MCF 10A (cell line): ENCODE measurements around the gene PPP1R15B. TPM values are rescaled to one million over a fixed set of nuclear protein-coding genes. Genes with fewer than 3 reads are reported as not detected.

ENCODE experiments used
- BruUV-seq: library from RNA; stranded (reverse); fragments of 400-500 nt; replicated peaks from 2 replicates; lab custom pipeline; 2021; lab: Mats Ljungman, UMichigan
- CTCF ChIA-PET: fragments of 300-600 bp; sonication (Branson Sonifier 250); formaldehyde crosslinking; extraction: SDS; loops from one replicate; lab custom pipeline; 2021; ENCODE audit warnings: antibody characterized with exemption, inconsistent platforms; lab: Yijun Ruan, JAX
- POLR2A ChIA-PET: fragments of 300-600, 350-650 bp; sonication (Branson Sonifier 250); formaldehyde crosslinking; extraction: SDS; loops from one replicate; lab custom pipeline; 2020; ENCODE audit warnings: antibody characterized with exemption, inconsistent platforms; lab: Yijun Ruan, JAX
- DNase-seq: peaks from one replicate; pipeline ENCODE4 v3.0.0-alpha.2; 2018; ENCODE audit not compliant: unreplicated experiment
- H3K27ac Mint-ChIP-seq: one replicate; pipeline ENCODE4 v1.8.0; 2022; ENCODE audit warnings: mild to moderate bottlenecking, low read depth, mixed read lengths; ENCODE audit not compliant: unreplicated experiment
- H3K27me3 Mint-ChIP-seq: one replicate; pipeline ENCODE4 v1.8.0; 2022; ENCODE audit warnings: mixed read lengths; ENCODE audit not compliant: insufficient read depth, unreplicated experiment
- H3K36me3 Mint-ChIP-seq: one replicate; pipeline ENCODE4 v1.8.0; 2022; ENCODE audit warnings: mild to moderate bottlenecking, moderate library complexity, mixed read lengths; ENCODE audit not compliant: insufficient read depth, unreplicated experiment
- H3K4me1 Mint-ChIP-seq: one replicate; pipeline ENCODE4 v1.8.0; 2022; ENCODE audit warnings: mixed read lengths; ENCODE audit not compliant: insufficient read depth, unreplicated experiment
- H3K4me3 Mint-ChIP-seq: one replicate; pipeline ENCODE4 v1.8.0; 2022; ENCODE audit warnings: mild to moderate bottlenecking, moderate library complexity, mixed read lengths; ENCODE audit not compliant: unreplicated experiment
- H3K9me3 Mint-ChIP-seq: one replicate; pipeline ENCODE4 v1.8.0; 2022; ENCODE audit warnings: mixed read lengths; ENCODE audit not compliant: unreplicated experiment
- intact Hi-C: fragments of 100-400 bp; cut with micrococcal nuclease; formaldehyde crosslinking; loops from 2 replicates; pipeline ENCODE4 v1.14.1; 2022
- total RNA-seq: library from RNA; stranded (reverse); gene quantifications from 2 replicates; pipeline ENCODE4 v1.2.3, GENCODE V29; 2022
- TF ChIP-seq, protein P1 (sequence below): fragments of 200-600 bp; IDR thresholded peaks from one replicate; pipeline ENCODE4 v1.8.0; 2022; ENCODE audit warnings: antibody characterized with exemption, mild to moderate bottlenecking; ENCODE audit not compliant: unreplicated experiment

Gene PPP1R15B
- total RNA-seq, 1 experiment from 2014 or later = 86.0 TPM

DNA sequence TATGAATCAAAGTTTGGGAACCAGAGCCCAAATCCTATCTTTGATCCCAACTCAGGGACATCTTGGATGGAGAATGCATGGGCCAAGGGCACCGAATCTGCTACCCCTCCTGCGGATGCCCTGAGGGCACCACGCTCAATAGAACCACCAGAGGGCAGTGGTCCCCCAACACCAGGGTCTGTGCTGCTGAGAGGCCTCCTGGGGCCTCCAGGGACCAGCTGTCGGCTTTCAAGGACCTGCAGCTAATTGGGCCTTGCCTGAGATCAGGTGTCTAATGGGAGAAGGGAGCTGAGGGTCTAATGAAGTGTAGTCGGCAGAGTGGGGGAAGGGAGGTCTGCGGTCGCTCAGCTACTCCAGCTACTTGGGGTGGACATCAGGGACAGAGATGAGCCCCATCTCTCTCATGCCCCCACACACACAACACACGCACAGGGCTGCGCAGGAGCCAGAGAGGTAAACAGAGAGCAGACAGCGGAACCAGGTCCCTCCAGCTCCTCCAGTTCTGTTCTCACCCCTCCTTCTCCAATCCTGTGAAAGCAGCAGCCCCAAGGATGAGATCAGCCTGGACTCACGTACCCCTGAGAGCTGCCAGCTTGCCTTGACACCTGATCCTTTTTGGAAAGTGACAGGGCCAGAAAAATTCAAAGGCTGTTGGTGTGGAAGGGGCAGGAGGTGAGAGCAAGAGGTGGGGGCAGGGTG is 34.9 kb upstream of the PPP1R15B start:
- no peaks in the 10 kb centered on the region for H3K27me3 Mint-ChIP-seq
- H3K9me3 Mint-ChIP-seq = no peaks in the 10 kb centered on the region
- no peak overlapping the region for H3K4me3 Mint-ChIP-seq
- POLR2A ChIA-PET = interaction anchor here (1.0 to 1.6 kb wide), 5 partner anchors 8 to 70 kb away, joined by 3 to 16 read pairs (median 5); partner anchors contain the start of genes MDM4 and PIK3C2B
- peaks cover 46% of the 10 kb centered on the region for H3K4me1 Mint-ChIP-seq
- intact Hi-C loops = loop anchor here (1.0 kb wide), 1 partner anchor 48 kb away; the partner anchor contains the start of gene PIK3C2B
- TF ChIP-seq, protein P1, sequence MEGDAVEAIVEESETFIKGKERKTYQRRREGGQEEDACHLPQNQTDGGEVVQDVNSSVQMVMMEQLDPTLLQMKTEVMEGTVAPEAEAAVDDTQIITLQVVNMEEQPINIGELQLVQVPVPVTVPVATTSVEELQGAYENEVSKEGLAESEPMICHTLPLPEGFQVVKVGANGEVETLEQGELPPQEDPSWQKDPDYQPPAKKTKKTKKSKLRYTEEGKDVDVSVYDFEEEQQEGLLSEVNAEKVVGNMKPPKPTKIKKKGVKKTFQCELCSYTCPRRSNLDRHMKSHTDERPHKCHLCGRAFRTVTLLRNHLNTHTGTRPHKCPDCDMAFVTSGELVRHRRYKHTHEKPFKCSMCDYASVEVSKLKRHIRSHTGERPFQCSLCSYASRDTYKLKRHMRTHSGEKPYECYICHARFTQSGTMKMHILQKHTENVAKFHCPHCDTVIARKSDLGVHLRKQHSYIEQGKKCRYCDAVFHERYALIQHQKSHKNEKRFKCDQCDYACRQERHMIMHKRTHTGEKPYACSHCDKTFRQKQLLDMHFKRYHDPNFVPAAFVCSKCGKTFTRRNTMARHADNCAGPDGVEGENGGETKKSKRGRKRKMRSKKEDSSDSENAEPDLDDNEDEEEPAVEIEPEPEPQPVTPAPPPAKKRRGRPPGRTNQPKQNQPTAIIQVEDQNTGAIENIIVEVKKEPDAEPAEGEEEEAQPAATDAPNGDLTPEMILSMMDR = peak; percentile 49
- peak; percentile 65 for DNase-seq
- H3K27ac Mint-ChIP-seq = no peak overlapping the region
- no TSS peak for BruUV-seq
- CTCF ChIA-PET = interaction anchor here (0.6 to 38.8 kb wide), 24 partner anchors 7 to 970 kb away, joined by 3 to 1125 read pairs (median 4); partner anchors contain the start of gene PIK3C2B
- H3K36me3 Mint-ChIP-seq = peaks cover 19% of the 10 kb centered on the region

- TF ChIP-seq, protein P1 = peak; percentile 57
- peak; percentile 41 for DNase-seq
- intact Hi-C loops = loop anchor here (1.0 kb wide), 1 partner anchor 48 kb away; the partner anchor contains the start of gene PIK3C2B
- Mint-ChIP-seq H3K27me3 (no peaks in the 10 kb centered on the region), H3K36me3 (peaks cover 19% of the 10 kb centered on the region), H3K9me3 (no peaks in the 10 kb centered on the region), H3K4me1 (peaks cover 46% of the 10 kb centered on the region), H3K4me3 (no peak overlapping the region), H3K27ac (no peak overlapping the region)
- POLR2A ChIA-PET = interaction anchor here (1.2 to 5.1 kb wide), 3 partner anchors 12 to 70 kb away, joined by 3 to 64 read pairs (median 5); partner anchors contain the start of genes MDM4 and PIK3C2B
- no TSS peak for BruUV-seq
- CTCF ChIA-PET = interaction anchor here (0.6 to 38.8 kb wide), 16 partner anchors 9 to 361 kb away, joined by 3 to 1125 read pairs (median 5); partner anchors contain the start of gene PIK3C2B
Measured at GRCh38 chr1:204445860-204446412, 34.3 kb upstream of the PPP1R15B start.

- intact Hi-C loops = no loop called here
- peak overlapping the region; percentile 6 for H3K27ac Mint-ChIP-seq
- BruUV-seq = no TSS peak
Measured at GRCh38 chr1:204443871-204444581, 32.4 kb upstream of the PPP1R15B start.

More at GRCh38 chr1:204443871-204444581, 32.4 kb upstream of the PPP1R15B start:
- Mint-ChIP-seq H3K4me1 (peaks cover 40% of the 10 kb centered on the region), H3K4me3 (no peak overlapping the region), H3K36me3 (peaks cover 19% of the 10 kb centered on the region), H3K9me3 (no peaks in the 10 kb centered on the region), H3K27me3 (no peaks in the 10 kb centered on the region)
- ChIA-PET CTCF (interaction anchor here (0.8 to 38.8 kb wide), 11 partner anchors 8 to 363 kb away, joined by 3 to 1125 read pairs (median 4); partner anchors contain the start of gene PIK3C2B), POLR2A (interaction anchor here (0.6 to 5.1 kb wide), 25 partner anchors 9 to 783 kb away, joined by 3 to 64 read pairs (median 5); partner anchors contain the start of genes MDM4 and PIK3C2B)
- peak; percentile 92 for DNase-seq
- TF ChIP-seq, protein P1 = no peak
